22Rv1 (cell line): ENCODE measurements around the gene MIEF1.

Source experiments
- CTCF ChIP-seq: fragments of 450-650 bp; IDR thresholded peaks from 2 replicates; pipeline ENCODE4 v1.5.1; 2017; ENCODE audit warnings: mild to moderate bottlenecking
- ZFX ChIP-seq: fragments of 450-650 bp; IDR thresholded peaks from 2 replicates; pipeline ENCODE4 v1.6.1; 2017; ENCODE audit warnings: antibody characterized with exemption, borderline replicate concordance

- TF ChIP-seq CTCF, result peak; percentile 97
- no peak for TF ChIP-seq ZFX
These were observed 26.8 kb downstream of the MIEF1 start for GRCh38 chr22:39528681-39529486.
